Smooth muscle cell of the coronary artery (primary cell): Measurements from ENCODE around the gene SNAPC3. TPM values are rescaled to one million over a fixed set of nuclear protein-coding genes. Genes with fewer than 3 reads are reported as not detected.

Source experiments
- total RNA-seq: library from RNA; depleted of rRNA; stranded (reverse); fragments of >200 nt; gene quantifications from 2 replicates; pipeline ENCODE4 v1.2.3, GENCODE V29; 2014; ENCODE audit warnings: low replicate concordance

The SNAPC3 gene
- total RNA-seq, result 28.5 and 36.6 TPM in 2 replicates

GRCh38 chr9:15422372-15423230, at the start of gene SNAPC3:
Gene SNAPC3, plus strand, starts transcription at chr9:15422876. Its CDS starts 4 bp downstream, at chr9:15422880.

GRCh38 chr9:15510789-15511575, 88.3 kb downstream of the SNAPC3 start, which contains the start of gene PSIP1:
Gene PSIP1, minus strand, starts transcription at chr9:15510970. Its CDS starts 782 bp downstream, at chr9:15510188.

Other genes with a start within 250 kb of the SNAPC3 start
- gene TTC39B, start 115.7 kb upstream of the SNAPC3 start, total RNA-seq, result 6.1 and 8.0 TPM in 2 replicates
- gene PSIP1, start 88.1 kb downstream of the SNAPC3 start, total RNA-seq, result 13.2 and 25.3 TPM in 2 replicates
- 1.7 and 3.6 TPM in 2 replicates for gene CCDC171, start 130.2 kb downstream of the SNAPC3 start, total RNA-seq